DND-41 (cell line): ENCODE measurements around the gene OMP.

Experiments
- CTCF ChIP-seq: IDR thresholded peaks from 2 replicates; pipeline ENCODE4 v1.5.1; 2012; ENCODE audit warnings: borderline replicate concordance, low read length, moderate library complexity, mild to moderate bottlenecking; ENCODE audit not compliant: poor library complexity, severe bottlenecking; ENCODE audit errors: extremely low read depth
- EZH2 ChIP-seq: IDR thresholded peaks from 3 replicates; pipeline ENCODE4 v1.6.1; 2012; ENCODE audit warnings: borderline replicate concordance, low read depth, mild to moderate bottlenecking, moderate library complexity, low read length, inconsistent platforms; ENCODE audit not compliant: severe bottlenecking

DNA sequence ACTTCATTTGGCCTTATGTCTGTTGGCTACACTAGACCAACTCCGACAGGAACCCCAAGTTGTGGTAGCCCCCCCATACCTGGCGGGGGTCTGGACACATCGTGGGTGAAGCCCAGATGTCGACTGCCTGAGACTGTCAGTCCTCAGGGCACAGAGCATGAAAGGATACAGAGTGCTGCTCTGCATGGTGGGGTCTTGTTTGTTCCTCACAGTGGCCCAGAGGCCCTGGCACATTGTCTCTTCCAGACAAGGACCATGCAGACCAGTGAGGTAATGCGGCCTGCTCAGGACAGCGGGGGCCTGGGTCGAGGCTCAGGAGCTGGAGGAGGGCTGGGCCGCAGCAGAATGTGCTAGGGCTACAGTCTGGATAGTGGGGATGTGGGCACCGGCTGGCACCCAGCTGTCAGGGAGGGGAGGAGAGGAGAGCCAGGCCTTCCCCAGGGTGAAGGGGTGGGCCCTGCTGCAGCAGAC lies 21.2 kb upstream of the OMP start:
- TF ChIP-seq CTCF: no peak
- TF ChIP-seq EZH2: no peak
